HEK293 (cell line): Measurements from ENCODE around the gene VCL.

ENCODE experiments used
- HOXA7 ChIP-seq: sonication (generic); formaldehyde crosslinking; IDR thresholded peaks from 2 replicates; pipeline ENCODE4 v1.8.1; 2022; ENCODE audit warnings: missing genetic modification reagents, borderline replicate concordance
- KLF16 ChIP-seq: fragments of 450-650 bp; formaldehyde crosslinking; IDR thresholded peaks from 2 replicates; pipeline ENCODE4 v1.5.1; 2017; ENCODE audit warnings: missing biosample characterization, missing genetic modification characterization
- OVOL3 ChIP-seq: fragments of 450-650 bp; formaldehyde crosslinking; IDR thresholded peaks from 2 replicates; pipeline ENCODE4 v1.5.1; 2016; ENCODE audit warnings: missing biosample characterization, missing genetic modification characterization
- SETDB1 ChIP-seq: IDR thresholded peaks from one replicate; pipeline ENCODE4 v1.6.1; 2017; ENCODE audit warnings: mild to moderate bottlenecking, low read length, moderate library complexity, mixed read lengths; ENCODE audit not compliant: insufficient read length
- ZBTB48 ChIP-seq: fragments of 450-650 bp; formaldehyde crosslinking; IDR thresholded peaks from 2 replicates; pipeline ENCODE4 v1.5.1; 2016; ENCODE audit warnings: missing biosample characterization, missing genetic modification characterization
- ZNF18 ChIP-seq: fragments of 450-650 bp; formaldehyde crosslinking; IDR thresholded peaks from 2 replicates; pipeline ENCODE4 v1.5.1; 2016; ENCODE audit warnings: missing biosample characterization, missing genetic modification characterization
- ZNF292 ChIP-seq: fragments of 450-650 bp; formaldehyde crosslinking; IDR thresholded peaks from 2 replicates; pipeline ENCODE4 v1.5.1; 2016; ENCODE audit warnings: low read depth, missing biosample characterization, missing genetic modification characterization, borderline replicate concordance
- ZNF37A ChIP-seq: fragments of 450-650 bp; IDR thresholded peaks from 2 replicates; pipeline ENCODE4 v1.5.1; 2018; ENCODE audit warnings: missing biosample characterization, missing genetic modification characterization
- ZXDB ChIP-seq: fragments of 450-650 bp; formaldehyde crosslinking; IDR thresholded peaks from 2 replicates; pipeline ENCODE4 v1.5.1; 2016; ENCODE audit warnings: missing biosample characterization, missing genetic modification characterization
- TF ChIP-seq, protein P1 (sequence below): fragments of 450-650 bp; formaldehyde crosslinking; IDR thresholded peaks from 2 replicates; pipeline ENCODE4 v1.5.1; 2016; ENCODE audit warnings: missing biosample characterization, missing genetic modification characterization
- TF ChIP-seq, protein P2 (sequence below): fragments of 450-650 bp; formaldehyde crosslinking; IDR thresholded peaks from 2 replicates; pipeline ENCODE4 v1.5.1; 2017; ENCODE audit warnings: missing biosample characterization, missing genetic modification characterization

DNA sequence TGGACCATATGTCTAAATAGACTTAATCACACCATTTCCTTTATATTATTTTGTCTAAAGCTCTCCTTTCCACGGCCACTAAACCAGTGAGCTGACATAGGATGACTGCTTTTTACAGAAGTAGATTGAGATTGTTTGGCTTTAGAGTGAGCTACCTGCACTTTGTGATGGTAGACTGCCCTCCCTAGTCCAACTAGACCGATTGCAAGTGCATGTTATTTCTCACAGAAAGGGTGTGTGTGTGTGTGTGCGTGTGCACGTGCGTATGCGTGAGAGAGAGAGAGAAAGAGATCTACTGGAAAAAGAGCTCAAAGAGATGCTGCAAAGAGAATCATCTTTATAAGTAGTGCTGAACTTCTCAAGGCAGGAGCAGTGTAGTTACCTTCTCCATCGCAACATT, 60.7 kb downstream of the VCL start:
- TF ChIP-seq HOXA7 (CRISPR knock-in tag) (no peak), ZXDB (tag by site-specific recombination) (no peak), KLF16 (tag by site-specific recombination) (no peak), ZNF37A (tag by site-specific recombination) (no peak), SETDB1 (no peak), OVOL3 (tag by site-specific recombination) (no peak), ZNF292 (tag by site-specific recombination) (no peak), ZBTB48 (tag by site-specific recombination) (no peak), ZNF18 (no peak)
- TF ChIP-seq, protein P1, sequence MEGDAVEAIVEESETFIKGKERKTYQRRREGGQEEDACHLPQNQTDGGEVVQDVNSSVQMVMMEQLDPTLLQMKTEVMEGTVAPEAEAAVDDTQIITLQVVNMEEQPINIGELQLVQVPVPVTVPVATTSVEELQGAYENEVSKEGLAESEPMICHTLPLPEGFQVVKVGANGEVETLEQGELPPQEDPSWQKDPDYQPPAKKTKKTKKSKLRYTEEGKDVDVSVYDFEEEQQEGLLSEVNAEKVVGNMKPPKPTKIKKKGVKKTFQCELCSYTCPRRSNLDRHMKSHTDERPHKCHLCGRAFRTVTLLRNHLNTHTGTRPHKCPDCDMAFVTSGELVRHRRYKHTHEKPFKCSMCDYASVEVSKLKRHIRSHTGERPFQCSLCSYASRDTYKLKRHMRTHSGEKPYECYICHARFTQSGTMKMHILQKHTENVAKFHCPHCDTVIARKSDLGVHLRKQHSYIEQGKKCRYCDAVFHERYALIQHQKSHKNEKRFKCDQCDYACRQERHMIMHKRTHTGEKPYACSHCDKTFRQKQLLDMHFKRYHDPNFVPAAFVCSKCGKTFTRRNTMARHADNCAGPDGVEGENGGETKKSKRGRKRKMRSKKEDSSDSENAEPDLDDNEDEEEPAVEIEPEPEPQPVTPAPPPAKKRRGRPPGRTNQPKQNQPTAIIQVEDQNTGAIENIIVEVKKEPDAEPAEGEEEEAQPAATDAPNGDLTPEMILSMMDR = peak; percentile 58
- TF ChIP-seq, protein P2, sequence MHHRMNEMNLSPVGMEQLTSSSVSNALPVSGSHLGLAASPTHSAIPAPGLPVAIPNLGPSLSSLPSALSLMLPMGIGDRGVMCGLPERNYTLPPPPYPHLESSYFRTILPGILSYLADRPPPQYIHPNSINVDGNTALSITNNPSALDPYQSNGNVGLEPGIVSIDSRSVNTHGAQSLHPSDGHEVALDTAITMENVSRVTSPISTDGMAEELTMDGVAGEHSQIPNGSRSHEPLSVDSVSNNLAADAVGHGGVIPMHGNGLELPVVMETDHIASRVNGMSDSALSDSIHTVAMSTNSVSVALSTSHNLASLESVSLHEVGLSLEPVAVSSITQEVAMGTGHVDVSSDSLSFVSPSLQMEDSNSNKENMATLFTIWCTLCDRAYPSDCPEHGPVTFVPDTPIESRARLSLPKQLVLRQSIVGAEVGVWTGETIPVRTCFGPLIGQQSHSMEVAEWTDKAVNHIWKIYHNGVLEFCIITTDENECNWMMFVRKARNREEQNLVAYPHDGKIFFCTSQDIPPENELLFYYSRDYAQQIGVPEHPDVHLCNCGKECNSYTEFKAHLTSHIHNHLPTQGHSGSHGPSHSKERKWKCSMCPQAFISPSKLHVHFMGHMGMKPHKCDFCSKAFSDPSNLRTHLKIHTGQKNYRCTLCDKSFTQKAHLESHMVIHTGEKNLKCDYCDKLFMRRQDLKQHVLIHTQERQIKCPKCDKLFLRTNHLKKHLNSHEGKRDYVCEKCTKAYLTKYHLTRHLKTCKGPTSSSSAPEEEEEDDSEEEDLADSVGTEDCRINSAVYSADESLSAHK (tag by site-specific recombination) = no peak
